AG20443 (cell line): ENCODE results near the gene EPB42.

Experiments
- DNase-seq: peaks from one replicate; pipeline ENCODE4 v3.0.0; 2012; ENCODE audit warnings: low spot score, mixed read lengths

EPB42 gene

GRCh38 chr15:43220991-43221403 is at the start of gene EPB42:
Gene EPB42, minus strand, starts transcription at chr15:43221018. Its CDS starts 193 bp downstream, at chr15:43220825.
- no peak for DNase-seq

DNA sequence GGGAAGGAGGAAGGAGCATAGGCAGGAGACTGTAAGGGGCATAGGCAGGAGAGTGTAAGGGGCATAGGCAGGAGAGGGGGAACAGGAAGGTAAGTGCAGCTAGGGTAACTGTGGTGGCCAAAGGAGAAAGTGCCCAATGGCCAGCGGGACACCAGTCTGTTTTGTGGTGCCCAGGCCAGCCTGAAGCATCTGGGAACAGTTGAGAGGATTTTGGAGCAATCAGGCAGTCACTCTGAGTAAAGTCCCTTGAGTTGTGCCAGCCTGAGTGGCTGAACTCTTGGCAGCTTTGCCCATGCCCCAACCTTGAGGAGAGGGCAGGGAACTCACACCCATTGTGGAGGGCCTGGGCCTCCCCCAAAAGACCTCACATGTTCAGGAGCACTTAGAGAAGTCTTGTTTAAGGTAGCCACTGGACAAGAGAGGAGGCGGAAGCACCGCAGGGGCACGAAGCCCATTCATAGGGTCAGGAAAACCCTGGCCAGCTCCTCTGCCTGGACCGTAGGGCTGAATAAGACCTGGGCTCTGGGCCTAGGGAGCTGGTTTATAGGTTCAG is 49.4 kb upstream of the EPB42 start:
- no peak for DNase-seq

- peak; percentile 62 for DNase-seq
Measured at GRCh38 chr15:43268111-43269105, 47.6 kb upstream of the EPB42 start.

- DNase-seq: no peak
Measured at GRCh38 chr15:43267439-43267838, 46.6 kb upstream of the EPB42 start.

DNA sequence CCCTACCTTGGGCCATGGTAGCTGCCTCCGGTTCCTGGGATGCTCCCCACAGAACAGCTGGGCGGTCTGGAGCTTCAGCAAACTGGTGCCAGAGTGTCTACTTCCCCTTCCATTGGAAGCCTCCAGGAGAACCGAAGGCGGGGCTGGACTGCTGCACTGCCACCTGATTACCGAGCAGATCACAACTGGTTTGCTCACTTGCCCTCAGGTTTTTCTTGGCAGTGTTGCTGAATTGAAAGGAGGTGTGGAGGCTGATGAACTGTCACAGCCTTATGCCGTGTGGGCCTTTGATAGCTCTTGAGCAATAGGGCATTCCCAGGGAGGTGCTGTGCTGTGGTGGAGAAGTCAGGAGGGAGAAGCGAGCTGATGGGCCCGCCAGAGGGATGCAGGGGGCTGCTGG is 46.0 kb upstream of the EPB42 start, which contains the start of gene TGM5:
TSS of gene TGM5 (minus strand) at position 95 of the 400 bp plus-strand sequence. CDS start at position 16, 79 bp downstream.
- DNase-seq: no peak

DNA sequence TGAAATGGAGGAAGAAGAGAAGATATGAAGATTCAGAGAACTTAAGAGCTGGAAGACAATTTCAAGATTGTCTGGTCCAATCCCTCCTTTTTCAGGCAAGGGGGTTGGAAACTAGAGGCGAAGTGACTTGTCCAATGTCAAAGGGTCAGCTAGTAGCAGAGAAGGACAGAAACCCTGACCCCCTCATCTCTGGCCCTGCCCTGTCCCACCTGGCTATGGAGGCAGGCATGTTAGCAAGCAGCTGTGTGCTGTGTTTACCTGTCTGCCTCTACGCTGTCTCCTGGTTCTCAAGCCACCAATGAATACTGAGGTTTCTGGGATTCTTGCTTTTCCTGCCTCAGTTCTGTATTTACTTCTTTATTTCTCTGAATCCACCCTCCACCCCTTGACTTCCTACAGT is 45.6 kb upstream of the EPB42 start:
- DNase-seq: no peak

DNA sequence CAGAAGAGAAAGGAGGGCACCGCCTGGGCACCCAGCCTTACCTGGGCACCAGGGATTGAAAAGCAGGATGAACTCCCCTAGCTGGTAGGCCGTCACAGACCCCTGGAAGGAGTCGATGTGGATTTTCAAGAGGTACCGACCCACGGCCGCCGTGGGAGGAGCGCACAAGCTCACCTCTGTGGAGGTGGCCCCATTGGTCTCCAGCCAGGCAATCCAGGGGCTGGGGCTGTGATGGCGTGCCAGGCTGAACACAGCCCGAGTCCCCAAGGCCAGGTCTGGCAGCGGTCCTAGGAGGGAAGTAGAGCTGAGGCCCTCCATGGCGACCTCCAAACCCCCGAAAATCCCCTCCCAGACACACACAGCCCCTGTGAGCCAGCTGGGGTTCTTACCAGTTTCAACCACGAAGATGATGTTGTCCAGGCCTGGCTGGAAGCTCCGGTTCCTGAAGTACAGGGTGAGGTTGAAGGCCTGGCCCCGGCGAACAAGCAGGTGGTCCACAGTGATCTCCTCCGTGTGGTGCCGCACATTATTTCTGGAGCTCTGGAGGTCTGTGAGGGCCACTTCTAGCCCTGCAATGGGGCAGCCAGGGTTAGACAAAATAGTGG is 39.3 kb upstream of the EPB42 start:
- DNase-seq: no peak

- DNase-seq: no peak
Measured at GRCh38 chr15:43258781-43259180, 38.0 kb upstream of the EPB42 start.

DNA sequence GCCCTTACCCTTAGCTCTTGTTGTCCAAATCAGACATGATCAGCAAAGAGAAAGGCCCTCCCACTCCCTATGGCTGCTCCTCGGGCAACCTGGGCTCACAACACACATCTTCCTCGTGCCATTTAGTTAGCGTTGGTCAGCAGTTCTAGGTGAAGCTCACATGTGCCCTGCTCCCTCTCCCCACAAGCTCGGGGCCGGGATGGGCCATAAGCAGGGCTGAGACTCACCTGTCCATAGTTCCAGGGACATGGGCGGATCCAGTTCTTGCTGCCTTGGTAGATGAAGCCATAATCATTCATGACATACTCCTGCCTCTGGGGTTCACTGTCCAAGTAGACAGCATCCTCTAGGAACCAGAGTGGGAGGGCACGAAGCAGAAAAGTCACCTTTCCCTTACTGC is 35.5 kb upstream of the EPB42 start:
- DNase-seq: no peak

- no peak for DNase-seq
Measured at GRCh38 chr15:43255376-43255775, 34.6 kb upstream of the EPB42 start.

DNA sequence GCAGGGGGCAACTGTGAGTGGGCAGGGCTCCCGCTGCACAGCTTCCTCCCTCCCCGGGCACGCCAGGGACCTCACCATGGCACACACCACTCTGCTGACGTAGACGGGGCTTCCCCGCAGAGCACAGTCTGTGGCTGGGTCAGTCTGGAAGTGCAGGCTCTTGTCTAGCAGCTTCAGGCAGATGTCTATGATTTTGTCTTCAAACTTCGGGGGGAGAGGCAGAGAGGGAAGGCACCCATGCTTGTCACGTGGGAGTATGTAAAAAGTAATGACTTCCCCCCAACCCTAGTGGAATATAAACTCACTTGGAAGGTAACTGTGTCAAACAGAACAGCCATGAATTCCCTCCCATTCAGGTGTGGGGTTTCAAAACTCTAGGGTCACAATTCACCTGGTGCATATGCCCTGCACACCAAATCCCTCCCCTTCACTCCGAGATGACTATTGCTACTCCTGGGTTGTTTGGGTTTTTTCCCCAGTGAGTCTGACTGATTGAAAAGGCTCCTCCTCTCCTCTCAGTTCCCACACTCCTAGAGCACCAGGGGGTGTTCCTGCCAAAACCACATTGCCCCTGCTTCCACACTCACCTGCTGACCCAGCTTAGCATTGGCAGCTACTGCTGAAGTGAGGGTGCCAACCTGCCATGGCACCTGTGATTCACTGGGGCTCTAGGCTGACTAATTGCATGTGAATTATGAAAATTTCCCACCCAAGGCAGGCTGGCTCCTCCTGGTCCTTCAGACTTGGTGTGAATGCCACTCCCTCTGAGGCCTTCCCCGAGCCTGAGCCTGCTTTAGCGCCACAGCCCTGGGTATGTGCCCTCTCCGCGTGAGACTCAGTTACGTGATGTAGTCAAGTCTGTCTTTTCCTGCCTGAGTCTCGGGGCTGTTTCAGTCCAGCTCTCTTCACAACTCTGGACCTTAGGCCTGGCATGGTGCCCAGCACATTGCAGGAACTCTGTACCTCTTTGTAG is 32.9 kb upstream of the EPB42 start:
- DNase-seq: no peak

DNA sequence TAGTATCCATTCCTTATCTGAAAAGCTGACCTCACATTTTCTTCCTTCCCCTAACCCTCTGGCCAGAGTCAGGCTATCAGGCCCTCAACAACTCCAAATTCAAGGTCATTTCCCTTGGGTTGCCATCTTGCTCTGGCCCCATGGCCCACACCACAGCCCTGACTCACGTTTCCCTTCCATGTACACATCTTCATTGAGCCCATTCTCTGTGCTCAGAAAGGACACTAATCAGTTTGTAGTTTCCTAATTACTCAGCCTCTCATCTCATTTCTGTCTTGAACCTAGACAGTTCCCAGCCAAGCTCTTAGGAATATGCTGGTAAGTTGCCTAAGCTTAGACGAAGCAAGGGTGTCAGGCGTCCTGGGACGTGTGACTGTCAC is 31.0 kb upstream of the EPB42 start:
- DNase-seq: no peak

DNA sequence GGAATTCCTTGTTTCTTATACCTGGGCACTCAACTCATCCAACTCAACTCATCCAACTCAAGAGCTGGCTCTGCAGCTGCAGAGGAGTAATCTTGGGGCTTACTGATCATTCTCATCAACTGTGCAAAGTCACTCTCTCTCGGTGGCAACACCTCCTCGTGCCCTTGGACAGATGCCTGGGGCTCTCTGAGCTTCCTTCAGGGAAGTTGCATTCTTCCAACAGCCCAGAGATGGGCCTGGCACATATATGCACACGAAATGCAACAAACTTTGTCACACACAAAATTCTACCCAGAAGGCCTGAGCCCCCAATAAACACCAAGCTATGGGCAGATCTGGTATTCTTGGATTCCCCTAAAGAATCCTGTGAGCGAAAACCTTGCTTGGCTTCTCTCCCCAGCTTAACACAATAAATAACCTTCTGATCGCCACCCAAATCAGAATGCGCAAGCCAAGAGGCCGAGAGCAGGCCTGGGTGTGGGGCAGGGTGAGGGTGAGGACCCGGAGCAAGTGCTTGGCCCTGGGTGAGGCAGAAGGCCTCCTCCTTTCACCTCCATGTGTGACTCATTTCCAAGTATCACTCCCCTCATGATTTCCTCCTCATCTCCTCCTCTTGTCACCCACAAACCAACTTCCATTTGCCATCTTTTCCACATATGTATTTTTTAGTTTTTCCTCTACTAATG is 30.5 kb upstream of the EPB42 start:
- DNase-seq: no peak

- no peak for DNase-seq
Measured at GRCh38 chr15:43250785-43251184, 30.0 kb upstream of the EPB42 start.

DNA sequence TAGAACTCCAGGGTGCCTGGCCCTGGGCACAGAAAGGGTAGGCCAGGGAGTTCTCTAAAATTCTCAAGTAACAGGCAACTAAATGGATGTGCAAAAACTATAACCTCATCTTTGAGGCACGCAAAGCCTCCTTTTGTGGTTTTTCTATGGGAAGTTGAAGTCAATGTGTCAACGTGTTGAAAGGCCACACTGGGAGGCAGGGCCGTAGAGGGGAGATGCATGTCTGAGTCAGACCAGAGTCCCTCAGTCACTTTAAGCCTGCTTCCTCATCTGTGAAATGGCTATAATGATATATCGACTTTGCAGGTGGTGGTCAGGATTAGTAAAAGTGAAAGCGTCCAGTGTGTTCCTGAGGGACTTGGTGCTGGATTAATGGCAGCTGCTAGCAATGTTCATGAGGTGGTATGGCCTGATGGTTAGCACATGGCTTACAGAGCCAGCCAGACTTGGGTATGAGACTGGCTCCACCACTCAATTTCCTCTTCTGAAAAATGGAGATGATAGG is 28.9 kb upstream of the EPB42 start:
- DNase-seq: peak; percentile 89

GRCh38 chr15:43249236-43249635 is 28.4 kb upstream of the EPB42 start:
- no peak for DNase-seq

DNA sequence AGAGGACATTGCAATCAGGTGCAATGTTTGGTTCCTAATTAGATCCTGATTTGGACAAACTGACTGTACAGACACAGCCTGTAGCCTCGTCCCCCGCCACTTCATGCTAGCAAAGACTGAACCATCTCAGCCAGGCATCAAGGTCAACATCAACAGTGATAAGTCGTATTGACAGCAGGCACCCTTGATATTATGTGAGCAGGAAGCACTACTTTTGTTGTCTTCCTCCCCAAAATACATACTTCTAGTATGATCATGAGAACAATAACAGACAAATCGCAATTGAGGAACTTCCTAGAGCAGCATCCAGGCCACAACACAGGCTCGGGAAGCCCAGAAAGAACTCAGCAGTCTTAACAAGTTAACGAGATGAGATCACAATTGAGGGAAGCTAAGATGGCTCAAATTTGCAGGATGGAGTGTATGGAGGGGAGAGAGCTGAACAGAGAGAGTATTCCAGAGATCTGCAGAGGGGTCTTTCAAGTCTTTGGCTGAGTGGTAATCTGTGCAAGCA is 25.5 kb upstream of the EPB42 start:
- DNase-seq: no peak

GRCh38 chr15:43244092-43244491 is 23.3 kb upstream of the EPB42 start:
- DNase-seq: no peak

DNA sequence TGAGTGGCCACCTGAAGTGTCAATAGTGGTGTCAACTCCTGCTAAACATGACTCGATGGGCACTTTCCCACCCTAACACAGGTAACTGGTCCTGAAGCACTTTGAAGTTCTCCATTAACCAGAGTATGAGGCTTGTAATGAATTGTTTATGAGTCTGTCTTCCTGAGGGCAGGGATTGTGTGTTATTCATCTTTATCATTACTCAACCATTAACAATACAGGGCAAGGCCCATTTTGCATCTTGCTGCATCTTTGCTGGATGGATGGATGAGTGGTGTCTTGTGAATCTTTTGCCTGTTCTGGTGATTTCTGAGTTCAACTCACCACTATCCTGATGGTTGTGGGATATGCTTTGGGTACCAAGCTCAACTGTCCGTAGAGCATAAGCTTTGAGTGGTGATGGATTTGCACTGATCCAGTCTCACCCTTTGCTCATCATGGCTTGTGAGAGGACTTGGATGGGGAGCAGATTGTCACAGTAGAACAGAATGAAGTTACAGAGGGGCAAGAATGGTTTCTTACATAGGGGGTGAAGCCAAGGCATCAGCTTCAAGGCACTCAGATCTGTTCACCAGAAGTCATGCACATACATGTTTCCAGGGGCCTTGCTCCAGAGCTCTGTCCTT is 22.3 kb upstream of the EPB42 start:
- DNase-seq: no peak

DNA sequence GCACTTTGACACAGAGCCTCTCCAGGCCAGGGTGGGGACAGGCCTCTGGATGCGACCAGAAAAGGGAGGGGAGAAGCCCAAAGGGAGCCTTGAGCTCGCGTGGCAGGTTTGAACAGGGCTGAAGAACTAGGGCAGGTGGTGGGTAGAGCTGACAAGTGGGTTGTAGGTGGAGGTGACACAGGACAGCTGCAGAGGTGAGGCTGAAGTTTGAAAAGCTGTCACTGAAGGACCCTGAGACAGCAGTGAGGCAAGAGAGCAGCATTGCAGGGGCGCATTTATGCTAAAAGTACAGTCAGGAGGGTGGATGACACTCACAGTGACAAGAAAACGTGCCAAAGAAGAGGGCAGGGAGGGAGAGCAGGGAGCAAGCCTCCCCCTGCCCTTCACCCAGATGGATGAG is 21.8 kb upstream of the EPB42 start:
- DNase-seq: no peak
